ENCODE data around the gene ERH. TPM values are rescaled to one million over a fixed set of nuclear protein-coding genes. Genes with fewer than 3 reads are reported as not detected.
"Not testable (repeated sequence)": the region's sequence is repeated elsewhere in the genome, so short reads cannot be mapped to it uniquely, and the experiment has no call there.

Gene ERH
- total RNA-seq, 1 donor from 2014 or later: 261 TPM

- Mint-ChIP-seq H3K4me1 (peaks cover 16% of the 10 kb centered on the region), H3K4me3 (no peak overlapping the region), H3K27ac (no peak overlapping the region), H3K9me3 (no peaks in the 10 kb centered on the region), H3K36me3 (peaks cover 56% of the 10 kb centered on the region), H3K27me3 (ENCODE audit: low read depth) (no peaks in the 10 kb centered on the region)
- no peak for DNase-seq (ENCODE audit: low spot score in 2 of 2, unreplicated experiment in 2 of 2)
- TF ChIP-seq CTCF (IDR thresholded peaks at IDR 0.05; ENCODE audit: unreplicated experiment): no peak
Observed at GRCh38 chr14:69392481-69392880, 5.6 kb downstream of the ERH start.

GRCh38 chr14:69391400-69391799 lies 6.7 kb downstream of the ERH start:
- peaks cover 61% of the 10 kb centered on the region for H3K36me3 Mint-ChIP-seq
- H3K4me3 Mint-ChIP-seq; DNase-seq (ENCODE audit: low spot score in 2 of 2, unreplicated experiment in 2 of 2); H3K27me3 Mint-ChIP-seq (ENCODE audit: low read depth); H3K27ac Mint-ChIP-seq; H3K4me1 Mint-ChIP-seq; H3K9me3 Mint-ChIP-seq: not testable (repeated sequence)

- Mint-ChIP-seq H3K9me3 (no peaks in the 10 kb centered on the region), H3K27me3 (ENCODE audit: low read depth) (no peaks in the 10 kb centered on the region), H3K36me3 (peaks cover 62% of the 10 kb centered on the region), H3K27ac (no peak overlapping the region), H3K4me3 (no peak overlapping the region), H3K4me1 (peaks cover 2% of the 10 kb centered on the region)
- TF ChIP-seq CTCF (IDR thresholded peaks at IDR 0.05; ENCODE audit: unreplicated experiment): no peak
- DNase-seq (ENCODE audit: low spot score in 2 of 2, unreplicated experiment in 2 of 2): no peak
Observed at GRCh38 chr14:69387311-69387710, 10.8 kb downstream of the ERH start.

- no peak overlapping the region for H3K27ac Mint-ChIP-seq
- no peaks in the 10 kb centered on the region for H3K27me3 Mint-ChIP-seq (ENCODE audit: low read depth)
- H3K36me3 Mint-ChIP-seq: peaks cover 49% of the 10 kb centered on the region
- H3K9me3 Mint-ChIP-seq: peaks cover 26% of the 10 kb centered on the region
- H3K4me3 Mint-ChIP-seq: no peak overlapping the region
- no peak for DNase-seq (ENCODE audit: low spot score in 2 of 2, unreplicated experiment in 2 of 2)
- no peaks in the 10 kb centered on the region for H3K4me1 Mint-ChIP-seq
- TF ChIP-seq CTCF (IDR thresholded peaks at IDR 0.05; ENCODE audit: unreplicated experiment): no peak
Observed at GRCh38 chr14:69378274-69378673, 19.8 kb downstream of the ERH start.

GRCh38 chr14:69376439-69376838 lies 21.7 kb downstream of the ERH start:
- DNase-seq (ENCODE audit: low spot score in 2 of 2, unreplicated experiment in 2 of 2): no peak
- no peak overlapping the region for H3K4me3 Mint-ChIP-seq
- H3K4me1 Mint-ChIP-seq: no peaks in the 10 kb centered on the region
- peaks cover 26% of the 10 kb centered on the region for H3K9me3 Mint-ChIP-seq
- TF ChIP-seq CTCF (IDR thresholded peaks at IDR 0.05; ENCODE audit: unreplicated experiment): no peak
- peaks cover 49% of the 10 kb centered on the region for H3K36me3 Mint-ChIP-seq
- no peak overlapping the region for H3K27ac Mint-ChIP-seq
- H3K27me3 Mint-ChIP-seq (ENCODE audit: low read depth): no peaks in the 10 kb centered on the region

- Mint-ChIP-seq H3K27ac (no peak overlapping the region), H3K36me3 (peaks cover 48% of the 10 kb centered on the region), H3K4me1 (no peaks in the 10 kb centered on the region), H3K27me3 (ENCODE audit: low read depth) (no peaks in the 10 kb centered on the region), H3K9me3 (peaks cover 26% of the 10 kb centered on the region), H3K4me3 (no peak overlapping the region)
- no peak for DNase-seq (ENCODE audit: low spot score in 2 of 2, unreplicated experiment in 2 of 2)
- no peak for TF ChIP-seq CTCF (IDR thresholded peaks at IDR 0.05; ENCODE audit: unreplicated experiment)
Observed at GRCh38 chr14:69375722-69376121, 22.4 kb downstream of the ERH start.

Data from mesothelial cell of epicardium (in vitro differentiated cells).